HepG2 (cell line): ENCODE data around the gene ANKZF1. TPM values are rescaled to one million over a fixed set of nuclear protein-coding genes. Genes with fewer than 3 reads are reported as not detected.
A peak's percentile ranks its signal among the peaks of the same experiment; 100 is the strongest.

Experiments
- CBFB ChIP-seq: sonication (generic); formaldehyde crosslinking; IDR thresholded peaks from 2 replicates; pipeline ENCODE4 v1.4.0; 2020; ENCODE audit warnings: missing genetic modification reagents
- CREBL2 ChIP-seq: sonication (generic); formaldehyde crosslinking; IDR thresholded peaks from 2 replicates; pipeline ENCODE4 v1.8.1; 2023; ENCODE audit warnings: missing genetic modification reagents, mild to moderate bottlenecking, borderline replicate concordance
- GATA4 ChIP-seq: sonication (generic); IDR thresholded peaks from 2 replicates; pipeline ENCODE4 v1.6.1; 2016; ENCODE audit warnings: antibody characterized with exemption, low read depth, borderline replicate concordance
- GATAD1 ChIP-seq: IDR thresholded peaks from 2 replicates; pipeline ENCODE4 v1.6.1; 2016; ENCODE audit warnings: missing genetic modification reagents, missing compliant biosample characterization
- GFI1 ChIP-seq: sonication (generic); formaldehyde crosslinking; IDR thresholded peaks from 2 replicates; pipeline ENCODE4 v1.5.0; 2020; ENCODE audit warnings: missing genetic modification reagents, mild to moderate bottlenecking, borderline replicate concordance
- HDAC1 ChIP-seq: sonication (generic); formaldehyde crosslinking; IDR thresholded peaks from 2 replicates; pipeline ENCODE4 v1.5.1; 2020; ENCODE audit warnings: mild to moderate bottlenecking, missing genetic modification reagents
- HIVEP1 ChIP-seq: sonication (generic); formaldehyde crosslinking; IDR thresholded peaks from 2 replicates; pipeline ENCODE4 v1.4.0; 2020; ENCODE audit warnings: mild to moderate bottlenecking, missing genetic modification reagents
- HMGXB3 ChIP-seq: sonication (generic); formaldehyde crosslinking; IDR thresholded peaks from 2 replicates; pipeline ENCODE4 v1.4.0; 2020; ENCODE audit warnings: missing genetic modification reagents, borderline replicate concordance
- HNRNPK ChIP-seq: fragments of 200-400 bp; formaldehyde crosslinking; IDR thresholded peaks from 2 replicates; pipeline ENCODE4 v1.6.1; 2018; ENCODE audit warnings: low read length, low read depth, moderate library complexity, mild to moderate bottlenecking; ENCODE audit not compliant: poor library complexity, severe bottlenecking
- IRF2 ChIP-seq: IDR thresholded peaks from 2 replicates; pipeline ENCODE4 v1.6.1; 2018; ENCODE audit warnings: missing genetic modification reagents, missing compliant biosample characterization
- JUN ChIP-seq: sonication (generic); formaldehyde crosslinking; IDR thresholded peaks from 2 replicates; pipeline ENCODE4 v1.4.0; 2020; ENCODE audit warnings: mild to moderate bottlenecking, missing genetic modification reagents
- MAX ChIP-seq: IDR thresholded peaks from 2 replicates; pipeline ENCODE4 v1.6.1; 2012; ENCODE audit warnings: inconsistent platforms
- MIXL1 ChIP-seq: IDR thresholded peaks from 2 replicates; pipeline ENCODE4 v1.6.1; 2016
- MLX ChIP-seq: IDR thresholded peaks from 2 replicates; pipeline ENCODE4 v1.6.1; 2016
- MTA1 ChIP-seq: sonication (generic); formaldehyde crosslinking; IDR thresholded peaks from 2 replicates; pipeline ENCODE4 v1.4.0; 2020; ENCODE audit warnings: missing genetic modification reagents, mild to moderate bottlenecking, borderline replicate concordance
- NONO ChIP-seq, 2 experiments: fragments of 450-650 bp in 1 of 2; sonication (generic) in 1 of 2; formaldehyde crosslinking in 1 of 2; IDR thresholded peaks in 1 of 2; conservative IDR thresholded peaks in 1 of 2; 2 replicates each; pipeline versions ENCODE4 v1.6.1 to v1.8.0; 2017 to 2022; ENCODE audit warnings: mild to moderate bottlenecking in 1 of 2, missing genetic modification reagents in 1 of 2, moderate library complexity in 1 of 2
- SKI ChIP-seq: fragments of 450-650 bp; IDR thresholded peaks from one replicate; pipeline ENCODE4 v1.6.1; 2018; ENCODE audit warnings: mild to moderate bottlenecking; ENCODE audit not compliant: partially characterized antibody
- SP4 ChIP-seq: sonication (generic); formaldehyde crosslinking; IDR thresholded peaks from 2 replicates; pipeline ENCODE4 v1.8.1; 2023; ENCODE audit warnings: mild to moderate bottlenecking, missing genetic modification reagents
- SPEN ChIP-seq: sonication (generic); formaldehyde crosslinking; IDR thresholded peaks from 2 replicates; pipeline ENCODE4 v1.5.1; 2020; ENCODE audit warnings: low read depth, mild to moderate bottlenecking, missing genetic modification reagents
- ZFP82 ChIP-seq: sonication (generic); formaldehyde crosslinking; IDR thresholded peaks from 2 replicates; pipeline ENCODE4 v1.5.1; 2020; ENCODE audit warnings: mild to moderate bottlenecking, missing genetic modification reagents, borderline replicate concordance
- ZNF124 ChIP-seq: sonication (generic); formaldehyde crosslinking; IDR thresholded peaks from 2 replicates; pipeline ENCODE4 v1.4.0; 2020; ENCODE audit warnings: missing genetic modification reagents
- ZNF180 ChIP-seq: sonication (generic); formaldehyde crosslinking; IDR thresholded peaks from 2 replicates; pipeline ENCODE4 v1.4.0; 2020; ENCODE audit warnings: low read depth, missing genetic modification reagents, borderline replicate concordance
- ZNF383 ChIP-seq: sonication (generic); formaldehyde crosslinking; IDR thresholded peaks from 2 replicates; pipeline ENCODE4 v1.4.0; 2020; ENCODE audit warnings: missing genetic modification reagents, mild to moderate bottlenecking, borderline replicate concordance
- ZNF580 ChIP-seq: IDR thresholded peaks from 2 replicates; pipeline ENCODE4 v1.6.1; 2016; ENCODE audit warnings: low read depth, borderline replicate concordance
- polyA plus RNA-seq, 8 experiments: library from polyadenylated mRNA; depleted of rRNA in 3 of 8; stranded (reverse) in 7 of 8; unstranded in 1 of 8; fragments of >200 nt; fragmentation: Illumina TruSeq in 4 of 8; extraction: Trizol in 4 of 8; gene quantifications; 2 replicates each; pipeline versions ENCODE4 v1.2.1 to v1.2.3, GENCODE V29; 2011 to 2016; ENCODE audit warnings: low read depth in 4 of 8, missing spikeins in 1 of 8, mixed read lengths in 1 of 8; ENCODE audit not compliant: insufficient read depth in 1 of 8
- total RNA-seq, 5 experiments: library from RNA; depleted of rRNA; stranded (reverse); fragments of >200 nt; fragmentation: Illumina TruSeq; extraction: Trizol; gene quantifications; 2 replicates each; pipeline ENCODE4 v1.2.3, GENCODE V29; 2016; ENCODE audit warnings: low read depth in 1 of 5

The ANKZF1 gene
- total and polyA plus RNA-seq, 2 of the 13 experiments (the other 11 are each of a cell fraction or from before 2014, with no cell fraction given): 25.3 to 128 TPM

GRCh38 chr2:219207884-219208740 is 21.5 kb upstream of the ANKZF1 start (continued):
- TF ChIP-seq ZFP82 (CRISPR knock-in tag) (no peak), ZNF180 (CRISPR knock-in tag) (peak; percentile 43; the same call in 1 of the 2 replicates), HDAC1 (CRISPR knock-in tag) (peak; percentile 94), CREBL2 (CRISPR knock-in tag) (0 out of 2 replicates have a peak, but pooled peaks have one; percentile 40), NONO (IDR thresholded peaks at IDR 0.05) (no peak), NONO (CRISPR knock-in tag; conservative IDR thresholded peaks at IDR 0.05) (peak; percentile 95), MLX (CRISPR knock-in tag) (peak; percentile 67; the same call in 1 of the 2 replicates), MIXL1 (CRISPR knock-in tag) (peak; percentile 66; the same call in 1 of the 2 replicates), HMGXB3 (CRISPR knock-in tag) (peak; percentile 43; the same call in 1 of the 2 replicates), HIVEP1 (CRISPR knock-in tag) (no peak), SKI (peak; percentile 8), IRF2 (CRISPR knock-in tag) (peak; percentile 72; the same call in 1 of the 2 replicates), MAX (peak; percentile 52; the same call in 1 of the 2 replicates), CBFB (CRISPR knock-in tag) (peak; percentile 30; the same call in 1 of the 2 replicates), HNRNPK (no peak), SP4 (peak; percentile 81), MTA1 (peak; percentile 82), ZNF124 (peak; percentile 60; the same call in 1 of the 2 replicates), SPEN (CRISPR knock-in tag) (peak; percentile 63), ZNF580 (peak; percentile 61; the same call in 1 of the 2 replicates), GATAD1 (CRISPR knock-in tag) (peak; percentile 56; the same call in 1 of the 2 replicates), JUN (CRISPR knock-in tag) (0 out of 2 replicates have a peak, but pooled peaks have one; percentile 60), GFI1 (peak; percentile 75; the same call in 1 of the 2 replicates), GATA4 (0 out of 2 replicates have a peak, but pooled peaks have one; percentile 29), ZNF383 (CRISPR knock-in tag) (peak; percentile 80; the same call in 1 of the 2 replicates)
